K562 (cell line): ENCODE data around the gene RALGPS1. TPM values are rescaled to one million over a fixed set of nuclear protein-coding genes. Genes with fewer than 3 reads are reported as not detected.

Experiments used
- ATAC-seq: fragments of 200-7000 bp; cut with Tn5 transposase; 3 replicates; pipeline ENCODE4 v1.9.1; 2020; ENCODE audit warnings: moderate library complexity
- BruUV-seq: library from RNA; stranded (reverse); fragments of 400-500 nt; replicated peaks from 2 replicates; lab custom pipeline; 2021; lab: Mats Ljungman, UMichigan
- CTCF ChIA-PET: fragments of 300-600 bp; formaldehyde crosslinking; extraction: SDS; loops from one replicate; lab custom pipeline; 2021; ENCODE audit warnings: low intra/inter-chr PET ratio; lab: Yijun Ruan, JAX
- POLR2A ChIA-PET: fragments of 300-600, 350-650 bp; sonication (Branson Sonifier 250); formaldehyde crosslinking; extraction: SDS; loops from one replicate; lab custom pipeline; 2021; ENCODE audit warnings: antibody characterized with exemption, inconsistent platforms; lab: Yijun Ruan, JAX
- DNase-seq, 4 experiments: peaks; one replicate each; pipeline versions ENCODE4 v3.0.0 to v3.0.0-alpha.2; 2011 to 2018; ENCODE audit warnings: low spot score in 3 of 4, mixed read lengths in 3 of 4; ENCODE audit errors: extremely low read depth in 1 of 4
- FAIRE-seq: peaks from 2 replicates; lab custom pipeline; 2011; peaks lifted over from hg19 to GRCh38; lab: Jason Lieb, UNC
- H2AFZ ChIP-seq: 2 replicates; pipeline ENCODE4 v1.6.0; 2011; ENCODE audit warnings: low read depth, low read length, control low read depth, inconsistent platforms
- H3K27ac ChIP-seq: fragments of 200-600 bp; 3 replicates; pipeline ENCODE4 v1.8.0; 2011; ENCODE audit warnings: low read depth, mild to moderate bottlenecking, control low read depth, inconsistent platforms, low read length, moderate library complexity, mixed read lengths; ENCODE audit errors: extremely low read depth
- H3K27me3 ChIP-seq, 2 experiments: fragments of 300-600 bp in 1 of 2; 2 replicates in 1 of 2; 3 replicates in 1 of 2; pipeline versions ENCODE4 v1.6.0 to v1.8.0; 2011; ENCODE audit warnings: inconsistent platforms in 2 of 2, low read length in 2 of 2, mild to moderate bottlenecking in 1 of 2, mixed read lengths in 1 of 2, moderate library complexity in 1 of 2; ENCODE audit not compliant: control insufficient read depth in 2 of 2, insufficient read depth in 2 of 2
- H3K36me3 ChIP-seq: fragments of 300-600 bp; 3 replicates; pipeline ENCODE4 v1.8.0; 2011; ENCODE audit warnings: mild to moderate bottlenecking, low read length, inconsistent platforms; ENCODE audit not compliant: control insufficient read depth, insufficient read depth
- H3K4me1 ChIP-seq, 2 experiments: fragments of 200-600 bp in 1 of 2; replicated peaks in 1 of 2; 2 replicates in 1 of 2; 3 replicates in 1 of 2; pipeline versions ENCODE4 v1.5.1 to v1.8.0; 2011; ENCODE audit warnings: inconsistent platforms in 2 of 2, low read length in 2 of 2, mild to moderate bottlenecking in 1 of 2, mixed read lengths in 1 of 2, moderate library complexity in 1 of 2; ENCODE audit not compliant: control insufficient read depth in 2 of 2, insufficient read depth in 2 of 2
- H3K4me2 ChIP-seq: 2 replicates; pipeline ENCODE4 v1.6.1; 2011; ENCODE audit warnings: low read length, control low read depth, inconsistent platforms, mixed read lengths; ENCODE audit not compliant: insufficient read depth
- H3K4me3 ChIP-seq: fragments of 200-600 bp; sonication (generic), shearing (Covaris generic); 2 replicates; pipeline ENCODE4 v1.5.1; 2016; ENCODE audit warnings: control low read depth, inconsistent platforms
- H3K79me2 ChIP-seq: fragments of 200-600 bp; 3 replicates; pipeline ENCODE4 v1.8.0; 2011; ENCODE audit warnings: low read length, inconsistent platforms; ENCODE audit not compliant: control insufficient read depth, insufficient read depth
- H3K9ac ChIP-seq, 2 experiments: 2 replicates each; pipeline versions ENCODE4 v1.6.0 to v1.6.1; 2011; ENCODE audit warnings: low read depth in 2 of 2, low read length in 2 of 2, control low read depth in 1 of 2, inconsistent platforms in 1 of 2, mild to moderate bottlenecking in 1 of 2, mixed read lengths in 1 of 2; ENCODE audit not compliant: insufficient read depth in 1 of 2
- H3K9me1 ChIP-seq: one replicate; pipeline ENCODE4 v1.6.0; 2011; ENCODE audit warnings: inconsistent platforms, mild to moderate bottlenecking, low read length, moderate library complexity; ENCODE audit not compliant: control insufficient read depth, insufficient read depth
- H3K9me3 ChIP-seq: replicated peaks from 2 replicates; pipeline ENCODE4 v1.5.1; 2011; ENCODE audit warnings: low read depth, low read length, inconsistent platforms; ENCODE audit not compliant: control insufficient read depth, insufficient read depth
- H4K20me1 ChIP-seq: replicated peaks from 2 replicates; pipeline ENCODE4 v1.6.1; 2011; ENCODE audit warnings: low read length, inconsistent platforms, mixed read lengths; ENCODE audit not compliant: control insufficient read depth, insufficient read depth
- CEBPZ ChIP-seq: fragments of 150-350 bp; IDR thresholded peaks from 2 replicates; pipeline ENCODE4 v1.6.1; 2014; ENCODE audit warnings: low read depth, mild to moderate bottlenecking, low read length, borderline replicate concordance
- CHAMP1 ChIP-seq: fragments of 450-650 bp; IDR thresholded peaks from 2 replicates; pipeline ENCODE4 v1.6.1; 2016; ENCODE audit warnings: mild to moderate bottlenecking
- EGR1 ChIP-seq: fragments of 450-650 bp; conservative IDR thresholded peaks from 2 replicates; pipeline ENCODE4 v1.6.1; 2017; ENCODE audit warnings: mild to moderate bottlenecking
- ETV1 ChIP-seq: fragments of 450-650 bp; conservative IDR thresholded peaks from 2 replicates; pipeline ENCODE4 v1.6.1; 2016; ENCODE audit warnings: missing genetic modification characterization, control low read depth, low read depth, missing compliant biosample characterization
- FOXP1 ChIP-seq: sonication (generic); formaldehyde crosslinking; IDR thresholded peaks from 2 replicates; pipeline ENCODE4 v1.8.0; 2022; ENCODE audit warnings: mild to moderate bottlenecking, missing genetic modification reagents
- HMG20A ChIP-seq: fragments of 450-650 bp; formaldehyde crosslinking; conservative IDR thresholded peaks from 2 replicates; pipeline ENCODE4 v1.4.0; 2020; ENCODE audit warnings: mild to moderate bottlenecking, mixed read lengths
- MCM7 ChIP-seq, 2 experiments: fragments of 450-650 bp; IDR thresholded peaks; 2 replicates each; pipeline ENCODE4 v1.6.1; 2016 to 2018
- POLR2H ChIP-seq: IDR thresholded peaks from 2 replicates; pipeline ENCODE4 v1.6.1; 2016; ENCODE audit warnings: missing genetic modification characterization, low read depth, mild to moderate bottlenecking, control low read depth, missing compliant biosample characterization, moderate library complexity
- PYGO2 ChIP-seq: fragments of 450-650 bp; IDR thresholded peaks from 2 replicates; pipeline ENCODE4 v1.6.1; 2016; ENCODE audit warnings: mild to moderate bottlenecking, missing genetic modification characterization, moderate library complexity, missing compliant biosample characterization
- ZNF280A ChIP-seq: fragments of 450-650 bp; IDR thresholded peaks from 2 replicates; pipeline ENCODE4 v1.6.1; 2018; ENCODE audit warnings: mild to moderate bottlenecking, low read depth; ENCODE audit not compliant: partially characterized antibody
- ZNF354B ChIP-seq: fragments of 250-450 bp; sonication (Bioruptor Pico); IDR thresholded peaks from 2 replicates; pipeline ENCODE4 v1.4.0; 2020
- ZNF57 ChIP-seq: fragments of 450-650 bp; formaldehyde crosslinking; IDR thresholded peaks from 2 replicates; pipeline ENCODE4 v1.4.0; 2020; ENCODE audit warnings: mild to moderate bottlenecking, moderate library complexity
- ZNF707 ChIP-seq: fragments of 250-450 bp; sonication (Bioruptor Pico); conservative IDR thresholded peaks from 2 replicates; pipeline ENCODE4 v1.8.0; 2022; ENCODE audit warnings: inconsistent platforms, mild to moderate bottlenecking, moderate library complexity
- ZNF740 ChIP-seq, 3 experiments: fragments of 200-800 bp in 1 of 3; sonication (Bioruptor generic) in 1 of 3; sonication (generic) in 1 of 3; formaldehyde crosslinking in 1 of 3; IDR thresholded peaks; 2 replicates each; pipeline versions ENCODE4 v1.6.1 to v1.8.0; 2016 to 2022; ENCODE audit warnings: mild to moderate bottlenecking in 2 of 3, missing compliant biosample characterization in 2 of 3, missing genetic modification characterization in 2 of 3, missing genetic modification reagents in 1 of 3
- WGBS: fragments of 100-300 bp; shearing (Covaris generic); methylation state at CpG from one replicate; pipeline ENCODE4 v1.1.6; 2016; ENCODE audit warnings: low coverage, mixed read lengths; ENCODE audit not compliant: insufficient coverage; ENCODE audit errors: missing lambda C conversion rate; 5-methylcytosine and 5-hydroxymethylcytosine counted together
- in situ Hi-C: fragments of 300-500 bp; cut with MboI; formaldehyde crosslinking; loops from 4 replicates; pipeline ENCODE4 v1.15.0; 2018; ENCODE audit warnings: inconsistent platforms, mixed read lengths
- intact Hi-C: fragments of 100-400 bp; cut with micrococcal nuclease; formaldehyde crosslinking; loops from 2 replicates; pipeline ENCODE4 v1.14.2; 2022
- polyA plus RNA-seq, 8 experiments: library from polyadenylated mRNA; depleted of rRNA in 4 of 8; stranded (reverse) in 5 of 8; unstranded in 3 of 8; fragments of >200 nt; fragmentation: Nextera tagmentation in 2 of 8; fragmentation: Illumina TruSeq in 1 of 8; extraction: Ambion mirVana in 2 of 8; extraction: Trizol in 1 of 8; gene quantifications; 2 replicates each; pipeline versions ENCODE4 v1.2.1 to v1.2.3, GENCODE V29; 2011 to 2014; ENCODE audit warnings: inconsistent platforms in 1 of 8, missing spikeins in 1 of 8
- total RNA-seq, 7 experiments: library from RNA; depleted of rRNA in 6 of 7; stranded (reverse); fragments of >200 nt in 6 of 7; fragmentation: Illumina TruSeq in 2 of 7; extraction: Trizol in 2 of 7; gene quantifications; 2 replicates each; pipeline versions ENCODE4 v1.2.1 to v1.2.3, GENCODE V29; 2011 to 2021; ENCODE audit warnings: low replicate concordance in 1 of 7

Gene RALGPS1
- total and polyA plus RNA-seq, 9 of the 15 experiments (the other 6 are each of a cell fraction or from before 2014, with no cell fraction given) = 0.04 to 2.6 (median 1.5) TPM

- H3K36me3 ChIP-seq = no peaks in the 10 kb centered on the region
- no peaks in the 10 kb centered on the region for H3K9me1 ChIP-seq
- WGBS = 4% methylated on average over 20 of the region's 20 CpGs
- in situ Hi-C loops (no loop called here), intact Hi-C loops (no loop called here)
- no TSS peak for BruUV-seq
- H3K4me3 ChIP-seq = no peak overlapping the region
- no peak overlapping the region for H3K27ac ChIP-seq
- ATAC-seq (no peak), DNase-seq (no peak), FAIRE-seq (no peak)
- no peaks in the 10 kb centered on the region for H3K79me2 ChIP-seq
- no peak overlapping the region for H3K9ac ChIP-seq
- peaks cover 0 to 14% of the 10 kb centered on the region in 2 experiments; a peak in 3 of 5 replicates for H3K4me1 ChIP-seq
- peaks cover 41 to 68% of the 10 kb centered on the region in 2 experiments; a peak in 4 of 5 replicates for H3K27me3 ChIP-seq
- H4K20me1 ChIP-seq = peaks cover 20% of the 10 kb centered on the region
- ChIA-PET CTCF (no interaction called here), POLR2A (interaction anchor here (1.1 to 1.2 kb wide), 2 partner anchors 13 to 86 kb away, joined by 3 to 6 read pairs; no protein-coding TSS in a partner anchor)
- no peaks in the 10 kb centered on the region for H3K9me3 ChIP-seq
- no peak overlapping the region for H2AFZ ChIP-seq
- no peak overlapping the region for H3K4me2 ChIP-seq
- TF ChIP-seq ZNF280A (no peak), ZNF707 (no peak), ZNF354B (CRISPR knock-in tag) (no peak), HMG20A (CRISPR knock-in tag) (no peak), CEBPZ (no peak), PYGO2 (no peak), ETV1 (no peak), POLR2H (tag) (no peak), ZNF57 (no peak), ZNF740 (CRISPR knock-in tag; IDR thresholded peaks at IDR 0.05) (no peak), ZNF740 (tag; IDR thresholded peaks at IDR 0.05) (no peak), EGR1 (no peak), MCM7 (IDR thresholded peaks at IDR 0.05) (no peak), FOXP1 (CRISPR knock-in tag) (no peak), CHAMP1 (no peak)
These were observed 207.1 kb downstream of the RALGPS1 start for GRCh38 chr9:127121628-127122175.
